BLaER1 (cell line): ENCODE measurements around the gene IRAK2.

ENCODE experiments used
- H3K27ac ChIP-seq: shearing (Covaris generic); formaldehyde crosslinking; 2 replicates; pipeline ENCODE4 v1.8.1; 2022
- H3K27me3 ChIP-seq: shearing (Covaris generic); formaldehyde crosslinking; 2 replicates; pipeline ENCODE4 v1.8.1; 2022
- H3K36me3 ChIP-seq: shearing (Covaris generic); formaldehyde crosslinking; 2 replicates; pipeline ENCODE4 v1.8.1; 2022
- H3K4me1 ChIP-seq: shearing (Covaris generic); formaldehyde crosslinking; 2 replicates; pipeline ENCODE4 v1.8.1; 2022
- H3K4me2 ChIP-seq: shearing (Covaris generic); formaldehyde crosslinking; 2 replicates; pipeline ENCODE4 v1.8.1; 2022
- H3K4me3 ChIP-seq: shearing (Covaris generic); formaldehyde crosslinking; 2 replicates; pipeline ENCODE4 v1.8.1; 2022
- H3K9ac ChIP-seq: shearing (Covaris generic); formaldehyde crosslinking; 2 replicates; pipeline ENCODE4 v1.8.1; 2022
- H3K9me3 ChIP-seq: shearing (Covaris generic); formaldehyde crosslinking; 2 replicates; pipeline ENCODE4 v1.8.1; 2022
- H4K20me1 ChIP-seq: shearing (Covaris generic); formaldehyde crosslinking; 2 replicates; pipeline ENCODE4 v1.8.1; 2022
- Cebpa-rat ChIP-seq: shearing (Covaris generic); IDR thresholded peaks from 2 replicates; pipeline ENCODE4 v1.8.1; 2022

The IRAK2 gene

GRCh38 chr3:10215578-10216368 lies 51.1 kb downstream of the IRAK2 start:
- no peak for TF ChIP-seq Cebpa-rat
- H3K27ac ChIP-seq, result no peak overlapping the region
- H3K4me2 ChIP-seq, result no peak overlapping the region
- no peaks in the 10 kb centered on the region for H4K20me1 ChIP-seq
- H3K4me1 ChIP-seq, result peaks cover 14% of the 10 kb centered on the region
- peaks cover 5% of the 10 kb centered on the region; the same call in 1 of the 2 replicates for H3K36me3 ChIP-seq
- no peak overlapping the region for H3K9ac ChIP-seq
- no peaks in the 10 kb centered on the region for H3K27me3 ChIP-seq
- H3K4me3 ChIP-seq, result no peak overlapping the region
- no peaks in the 10 kb centered on the region for H3K9me3 ChIP-seq

GRCh38 chr3:10217359-10217758 lies 52.6 kb downstream of the IRAK2 start:
- no peak overlapping the region for H3K27ac ChIP-seq
- no peak overlapping the region for H3K9ac ChIP-seq
- no peak overlapping the region for H3K4me2 ChIP-seq
- TF ChIP-seq Cebpa-rat, result no peak
- H4K20me1 ChIP-seq, result no peaks in the 10 kb centered on the region
- H3K4me3 ChIP-seq, result no peak overlapping the region
- H3K4me1 ChIP-seq, result peaks cover 5% of the 10 kb centered on the region; the same call in 1 of the 2 replicates
- peaks cover 8% of the 10 kb centered on the region; the same call in 1 of the 2 replicates for H3K36me3 ChIP-seq
- no peaks in the 10 kb centered on the region for H3K27me3 ChIP-seq
- no peaks in the 10 kb centered on the region for H3K9me3 ChIP-seq

GRCh38 chr3:10219737-10220136 lies 55.0 kb downstream of the IRAK2 start:
- peaks cover 17% of the 10 kb centered on the region for H3K4me1 ChIP-seq
- H3K36me3 ChIP-seq, result peaks cover 15% of the 10 kb centered on the region; the same call in 1 of the 2 replicates
- no peaks in the 10 kb centered on the region for H3K27me3 ChIP-seq
- H3K4me3 ChIP-seq, result no peak overlapping the region
- H4K20me1 ChIP-seq, result no peaks in the 10 kb centered on the region
- no peak for TF ChIP-seq Cebpa-rat
- H3K4me2 ChIP-seq, result no peak overlapping the region
- no peaks in the 10 kb centered on the region for H3K9me3 ChIP-seq
- 0 out of 2 replicates have a peak overlapping the region, but pooled peaks have one; percentile 7 for H3K27ac ChIP-seq
- no peak overlapping the region for H3K9ac ChIP-seq

GRCh38 chr3:10223676-10224639 lies 59.2 kb downstream of the IRAK2 start:
- Histone ChIP-seq H3K9me3 (no peaks in the 10 kb centered on the region), H3K4me3 (no peak overlapping the region), H3K27ac (no peak overlapping the region), H3K4me1 (peaks cover 54% of the 10 kb centered on the region), H3K36me3 (peaks cover 15% of the 10 kb centered on the region; the same call in 1 of the 2 replicates), H4K20me1 (no peaks in the 10 kb centered on the region), H3K9ac (no peak overlapping the region), H3K27me3 (no peaks in the 10 kb centered on the region), H3K4me2 (peak overlapping the region; percentile 29)
- no peak for TF ChIP-seq Cebpa-rat

- TF ChIP-seq Cebpa-rat, result no peak
- Histone ChIP-seq H3K4me1 (peaks cover 63% of the 10 kb centered on the region), H3K36me3 (peaks cover 10% of the 10 kb centered on the region; the same call in 1 of the 2 replicates), H3K9ac (no peak overlapping the region), H3K27ac (no peak overlapping the region), H4K20me1 (no peaks in the 10 kb centered on the region), H3K27me3 (no peaks in the 10 kb centered on the region), H3K9me3 (no peaks in the 10 kb centered on the region), H3K4me3 (no peak overlapping the region), H3K4me2 (peak overlapping the region; percentile 47; the same call in 1 of the 2 replicates)
Measured at GRCh38 chr3:10224794-10225665, 60.3 kb downstream of the IRAK2 start.

- Histone ChIP-seq H3K27ac (no peak overlapping the region), H4K20me1 (no peaks in the 10 kb centered on the region), H3K9ac (no peak overlapping the region), H3K9me3 (no peaks in the 10 kb centered on the region), H3K4me2 (no peak overlapping the region), H3K36me3 (peaks cover 10% of the 10 kb centered on the region; the same call in 1 of the 2 replicates), H3K4me3 (no peak overlapping the region), H3K4me1 (peaks cover 58% of the 10 kb centered on the region), H3K27me3 (no peaks in the 10 kb centered on the region)
- TF ChIP-seq Cebpa-rat, result no peak
Measured at GRCh38 chr3:10226293-10226692, 61.6 kb downstream of the IRAK2 start.

- H3K4me2 ChIP-seq, result peak overlapping the region; percentile 78
- H3K4me3 ChIP-seq, result no peak overlapping the region
- no peaks in the 10 kb centered on the region for H3K36me3 ChIP-seq
- no peaks in the 10 kb centered on the region for H4K20me1 ChIP-seq
- peak overlapping the region; percentile 63 for H3K27ac ChIP-seq
- H3K4me1 ChIP-seq, result peaks cover 74% of the 10 kb centered on the region
- peak overlapping the region; percentile 21; the same call in 1 of the 2 replicates for H3K9ac ChIP-seq
- no peaks in the 10 kb centered on the region for H3K27me3 ChIP-seq
- no peak for TF ChIP-seq Cebpa-rat
- no peaks in the 10 kb centered on the region for H3K9me3 ChIP-seq
Measured at GRCh38 chr3:10228248-10228950, 63.7 kb downstream of the IRAK2 start.

- Histone ChIP-seq H3K36me3 (peaks cover 6% of the 10 kb centered on the region), H4K20me1 (no peaks in the 10 kb centered on the region), H3K4me3 (no peak overlapping the region), H3K27ac (peak overlapping the region; percentile 63; the same call in 1 of the 2 replicates), H3K27me3 (no peaks in the 10 kb centered on the region), H3K4me1 (peaks cover 67% of the 10 kb centered on the region), H3K9me3 (no peaks in the 10 kb centered on the region), H3K4me2 (peak overlapping the region; percentile 78), H3K9ac (no peak overlapping the region)
- TF ChIP-seq Cebpa-rat, result no peak
Measured at GRCh38 chr3:10229576-10229975, 64.9 kb downstream of the IRAK2 start.
